Neural crest cell (in vitro differentiated cells): Measurements from ENCODE around the gene CETN3. TPM values are rescaled to one million over a fixed set of nuclear protein-coding genes. Genes with fewer than 3 reads are reported as not detected.

Experiments used
- DNase-seq: peaks from one replicate; pipeline ENCODE4 v3.0.0; 2021; ENCODE audit warnings: low read depth, mixed read lengths, low spot score
- H3K27ac Mint-ChIP-seq: one replicate; pipeline ENCODE4 v1.8.0; 2021; ENCODE audit warnings: mild to moderate bottlenecking, mixed read lengths; ENCODE audit not compliant: unreplicated experiment
- H3K27me3 Mint-ChIP-seq: 2 replicates; pipeline ENCODE4 v1.8.0; 2021; ENCODE audit warnings: low read depth, mild to moderate bottlenecking, mixed read lengths
- H3K36me3 Mint-ChIP-seq: 2 replicates; pipeline ENCODE4 v1.8.0; 2021; ENCODE audit warnings: low read depth, mild to moderate bottlenecking, mixed read lengths
- H3K4me1 Mint-ChIP-seq: 2 replicates; pipeline ENCODE4 v1.8.0; 2021; ENCODE audit warnings: mixed read lengths
- H3K4me3 Mint-ChIP-seq: one replicate; pipeline ENCODE4 v1.8.0; 2021; ENCODE audit warnings: mild to moderate bottlenecking, mixed read lengths
- H3K9me3 Mint-ChIP-seq: 2 replicates; pipeline ENCODE4 v1.8.0; 2021; ENCODE audit warnings: mixed read lengths
- CTCF ChIP-seq: fragments of 200-600 bp; sonication (generic); conservative IDR thresholded peaks from 2 replicates; pipeline ENCODE4 v1.5.0; 2021; ENCODE audit warnings: antibody characterized with exemption, mild to moderate bottlenecking
- total RNA-seq: library from RNA; stranded (reverse); gene quantifications from 2 replicates; pipeline ENCODE4 v1.2.1, GENCODE V29; 2021

Gene CETN3
- total RNA-seq, 1 donor from 2014 or later = 44.0 TPM

- no peak overlapping the region for H3K4me3 Mint-ChIP-seq
- H3K4me1 Mint-ChIP-seq = peaks cover 14% of the 10 kb centered on the region
- no peak overlapping the region for H3K27ac Mint-ChIP-seq
- peak; percentile 3 for DNase-seq
- no peak for TF ChIP-seq CTCF
- no peaks in the 10 kb centered on the region for H3K9me3 Mint-ChIP-seq
- H3K27me3 Mint-ChIP-seq = no peaks in the 10 kb centered on the region
- H3K36me3 Mint-ChIP-seq = peaks cover 4% of the 10 kb centered on the region
Measured at GRCh38 chr5:90408571-90409317, 812 bp downstream of the CETN3 start.

GRCh38 chr5:90406466-90406865, 3.1 kb downstream of the CETN3 start:
- no peaks in the 10 kb centered on the region for H3K27me3 Mint-ChIP-seq
- peak overlapping the region; percentile 51 for H3K4me3 Mint-ChIP-seq
- no peak overlapping the region for H3K27ac Mint-ChIP-seq
- H3K36me3 Mint-ChIP-seq = peaks cover 4% of the 10 kb centered on the region
- peaks cover 14% of the 10 kb centered on the region for H3K4me1 Mint-ChIP-seq
- DNase-seq = no peak
- TF ChIP-seq CTCF = no peak
- no peaks in the 10 kb centered on the region for H3K9me3 Mint-ChIP-seq

GRCh38 chr5:90402521-90403255, 6.9 kb downstream of the CETN3 start:
- H3K4me1 Mint-ChIP-seq = peaks cover 14% of the 10 kb centered on the region
- H3K27ac Mint-ChIP-seq = no peak overlapping the region
- H3K4me3 Mint-ChIP-seq = no peak overlapping the region
- no peak for TF ChIP-seq CTCF
- no peaks in the 10 kb centered on the region for H3K27me3 Mint-ChIP-seq
- DNase-seq = no peak
- H3K9me3 Mint-ChIP-seq = no peaks in the 10 kb centered on the region
- H3K36me3 Mint-ChIP-seq = peaks cover 11% of the 10 kb centered on the region

- Mint-ChIP-seq H3K36me3 (peaks cover 7% of the 10 kb centered on the region), H3K27ac (no peak overlapping the region), H3K4me3 (no peak overlapping the region), H3K9me3 (no peaks in the 10 kb centered on the region), H3K27me3 (no peaks in the 10 kb centered on the region), H3K4me1 (no peaks in the 10 kb centered on the region)
- DNase-seq = no peak
- TF ChIP-seq CTCF = no peak
Measured at GRCh38 chr5:90399251-90399650, 10.3 kb downstream of the CETN3 start.

GRCh38 chr5:90398726-90399125, 10.8 kb downstream of the CETN3 start:
- no peak for DNase-seq
- Mint-ChIP-seq H3K9me3 (no peaks in the 10 kb centered on the region), H3K4me1 (no peaks in the 10 kb centered on the region), H3K4me3 (no peak overlapping the region), H3K36me3 (peaks cover 7% of the 10 kb centered on the region), H3K27me3 (no peaks in the 10 kb centered on the region), H3K27ac (no peak overlapping the region)
- TF ChIP-seq CTCF = no peak
